GM21447 (cell line): ENCODE results near the gene FGF1.

ENCODE experiments used
- ATAC-seq: cut with Tn5 transposase; IDR thresholded peaks from one replicate; pipeline ENCODE4 v1.9.1; 2021; ENCODE audit not compliant: unreplicated experiment

FGF1 gene

GRCh38 chr5:142614054-142614453 lies 71.8 kb downstream of the FGF1 start:
- ATAC-seq, result no peak

GRCh38 chr5:142613271-142613671 lies 72.6 kb downstream of the FGF1 start:
- no peak for ATAC-seq

GRCh38 chr5:142612494-142613270 lies 73.2 kb downstream of the FGF1 start:
- no peak for ATAC-seq

GRCh38 chr5:142611154-142611553 lies 74.7 kb downstream of the FGF1 start:
- peak; percentile 69 for ATAC-seq

- ATAC-seq, result no peak
These were observed 75.5 kb downstream of the FGF1 start for GRCh38 chr5:142610176-142611001.

- no peak for ATAC-seq
These were observed 76.7 kb downstream of the FGF1 start for GRCh38 chr5:142609142-142609541.

GRCh38 chr5:142608081-142608480 lies 77.8 kb downstream of the FGF1 start:
- ATAC-seq, result no peak

GRCh38 chr5:142605611-142606010 lies 80.3 kb downstream of the FGF1 start:
- no peak for ATAC-seq

GRCh38 chr5:142602720-142603245 lies 83.1 kb downstream of the FGF1 start:
- ATAC-seq, result no peak

- ATAC-seq, result no peak
These were observed 84.5 kb downstream of the FGF1 start for GRCh38 chr5:142601432-142601831.

GRCh38 chr5:142600611-142601358 lies 85.1 kb downstream of the FGF1 start:
- ATAC-seq, result no peak

- no peak for ATAC-seq
These were observed 85.8 kb downstream of the FGF1 start for GRCh38 chr5:142600092-142600491.

- ATAC-seq, result no peak
These were observed 87.6 kb downstream of the FGF1 start for GRCh38 chr5:142598338-142598700.

- ATAC-seq, result no peak
These were observed 88.1 kb downstream of the FGF1 start for GRCh38 chr5:142597546-142598337.

GRCh38 chr5:142597025-142597424 lies 88.9 kb downstream of the FGF1 start:
- no peak for ATAC-seq

GRCh38 chr5:142592365-142592764 lies 93.5 kb downstream of the FGF1 start:
- no peak for ATAC-seq

GRCh38 chr5:142590451-142591231 lies 95.2 kb downstream of the FGF1 start:
- ATAC-seq, result no peak

- ATAC-seq, result no peak
These were observed 96.2 kb downstream of the FGF1 start for GRCh38 chr5:142589720-142590119.

GRCh38 chr5:142587354-142587965 lies 98.4 kb downstream of the FGF1 start:
- no peak for ATAC-seq
